Liver (tissue), 9 donors: ENCODE results near the gene MGST3. TPM values are rescaled to one million over a fixed set of nuclear protein-coding genes. Genes with fewer than 3 reads are reported as not detected.
A peak's percentile ranks its signal among the peaks of the same experiment; 100 is the strongest.
"Not testable (repeated sequence)": the region's sequence is repeated elsewhere in the genome, so short reads cannot be mapped to it uniquely, and the experiment has no call there.

Experiments
- DNase-seq: peaks from one replicate; pipeline ENCODE4 v3.0.0-alpha.2; 2017; ENCODE audit warnings: low spot score
- H3K27ac ChIP-seq, 2 donors: one replicate each; pipeline ENCODE4 v1.7.0; 2013; ENCODE audit warnings: inconsistent platforms in 2 of 2, low read length in 2 of 2, control low read depth in 1 of 2, low read depth in 1 of 2, mild to moderate bottlenecking in 1 of 2
- H3K27me3 ChIP-seq, 4 donors: one replicate each; pipeline versions ENCODE4 v1.6.1 to v1.7.0; 2013; ENCODE audit warnings: low read length in 3 of 4, inconsistent platforms in 1 of 4, mild to moderate bottlenecking in 1 of 4, moderate library complexity in 1 of 4; ENCODE audit not compliant: control insufficient read depth in 4 of 4, insufficient read depth in 4 of 4
- H3K36me3 ChIP-seq, 4 donors: one replicate each; pipeline versions ENCODE4 v1.6.1 to v1.7.0; 2013; ENCODE audit warnings: low read length in 3 of 4, mild to moderate bottlenecking in 3 of 4, low read depth in 1 of 4, moderate library complexity in 1 of 4; ENCODE audit not compliant: control insufficient read depth in 4 of 4, insufficient read depth in 3 of 4
- H3K4me1 ChIP-seq, 4 donors: one replicate each; pipeline versions ENCODE4 v1.6.1 to v1.7.0; 2013; ENCODE audit warnings: low read length in 3 of 4, mild to moderate bottlenecking in 3 of 4, moderate library complexity in 1 of 4; ENCODE audit not compliant: control insufficient read depth in 4 of 4, insufficient read depth in 4 of 4
- H3K4me3 ChIP-seq, 3 donors: one replicate each; pipeline versions ENCODE4 v1.6.1 to v1.7.0; 2013; ENCODE audit warnings: low read length in 3 of 3, control low read depth in 1 of 3, low read depth in 1 of 3, mild to moderate bottlenecking in 1 of 3
- H3K9ac ChIP-seq, 2 donors: one replicate each; pipeline ENCODE4 v1.7.0; 2013; ENCODE audit warnings: low read length in 2 of 2, mild to moderate bottlenecking in 2 of 2, moderate library complexity in 2 of 2, control low read depth in 1 of 2, low read depth in 1 of 2
- H3K9me3 ChIP-seq, 4 donors: one replicate each; pipeline versions ENCODE4 v1.6.1 to v1.7.0; 2013; ENCODE audit warnings: low read length in 3 of 4; ENCODE audit not compliant: control insufficient read depth in 4 of 4
- ATF3 ChIP-seq: IDR thresholded peaks from 2 replicates; pipeline ENCODE4 v1.6.1; 2016; ENCODE audit warnings: antibody characterized with exemption
- CTCF ChIP-seq: fragments of 150-350 bp; IDR thresholded peaks from 2 replicates; pipeline ENCODE4 v1.5.1; 2017; ENCODE audit warnings: improper control_type of control experiment, low read depth, low read length; ENCODE audit not compliant: missing input control
- EGR1 ChIP-seq, 2 donors: IDR thresholded peaks; 2 replicates each; pipeline ENCODE4 v1.6.1; 2016 to 2018; ENCODE audit warnings: antibody characterized with exemption in 2 of 2, low read depth in 2 of 2
- FOXA1 ChIP-seq: IDR thresholded peaks from 2 replicates; pipeline ENCODE4 v1.6.1; 2016; ENCODE audit warnings: antibody characterized with exemption
- FOXA2 ChIP-seq: IDR thresholded peaks from 2 replicates; pipeline ENCODE4 v1.6.1; 2016; ENCODE audit warnings: antibody characterized with exemption
- HNF4A ChIP-seq, 2 donors: conservative IDR thresholded peaks; 2 replicates each; pipeline ENCODE4 v1.6.1; 2016; ENCODE audit warnings: antibody characterized with exemption in 2 of 2, mild to moderate bottlenecking in 2 of 2
- HNF4G ChIP-seq: IDR thresholded peaks from 2 replicates; pipeline ENCODE4 v1.6.1; 2016; ENCODE audit warnings: antibody characterized with exemption
- JUND ChIP-seq, 2 donors: IDR thresholded peaks; 2 replicates each; pipeline ENCODE4 v1.6.1; 2016; ENCODE audit warnings: antibody characterized with exemption in 2 of 2
- NR2F2 ChIP-seq: IDR thresholded peaks from 2 replicates; pipeline ENCODE4 v1.6.1; 2016; ENCODE audit warnings: antibody characterized with exemption
- RAD21 ChIP-seq, 2 donors: IDR thresholded peaks; 2 replicates each; pipeline ENCODE4 v1.6.1; 2016; ENCODE audit warnings: antibody characterized with exemption in 2 of 2, mild to moderate bottlenecking in 2 of 2
- REST ChIP-seq: IDR thresholded peaks from 2 replicates; pipeline ENCODE4 v1.6.1; 2016; ENCODE audit warnings: antibody characterized with exemption, mild to moderate bottlenecking
- SP1 ChIP-seq: IDR thresholded peaks from 2 replicates; pipeline ENCODE4 v1.6.1; 2018; ENCODE audit warnings: antibody characterized with exemption, mild to moderate bottlenecking
- TAF1 ChIP-seq: conservative IDR thresholded peaks from 2 replicates; pipeline ENCODE4 v1.6.1; 2016; ENCODE audit warnings: antibody characterized with exemption, mild to moderate bottlenecking
- YY1 ChIP-seq: IDR thresholded peaks from 2 replicates; pipeline ENCODE4 v1.6.1; 2016; ENCODE audit warnings: antibody characterized with exemption, mild to moderate bottlenecking
- ZBTB33 ChIP-seq: IDR thresholded peaks from 2 replicates; pipeline ENCODE4 v1.6.1; 2016; ENCODE audit warnings: antibody characterized with exemption
- WGBS: extraction: QIAGEN DNeasy Blood & Tissue Kit; methylation state at CpG from one replicate; pipeline ENCODE4 v1.1.7; 2013; 5-methylcytosine and 5-hydroxymethylcytosine counted together
- polyA plus RNA-seq, 2 donors: library from polyadenylated mRNA; stranded (reverse) in 1 of 2; unstranded in 1 of 2; fragments of 200-250 nt in 1 of 2; fragments of >200 nt in 1 of 2; fragmentation: Nextera tagmentation in 1 of 2; extraction: Ambion mirVana in 1 of 2; gene quantifications; one replicate each; pipeline versions ENCODE4 v1.2.1 to v1.2.3, GENCODE V29; 2013 to 2015
- total RNA-seq, 2 donors: library from RNA; depleted of rRNA; stranded (reverse); fragments of >200 nt; gene quantifications; one replicate each; pipeline ENCODE4 v1.2.3, GENCODE V29; 2014
- donor health status: healthy.
- donor health status: healthy.
- donor health status: healthy.
- donor health status: healthy.
- donor health status: healthy.

MGST3 gene
- total and polyA plus RNA-seq, 4 donors: 68.7 to 307 (median 181) TPM

GRCh38 chr1:165603810-165604209, 27.2 kb upstream of the MGST3 start:
- H3K27me3 ChIP-seq: no peaks in the 10 kb centered on the region

GRCh38 chr1:165605246-165605645, 25.8 kb upstream of the MGST3 start:
- H3K27me3 ChIP-seq: no peaks in the 10 kb centered on the region
- TF ChIP-seq FOXA2 (no peak), REST (no peak), EGR1 (IDR thresholded peaks at IDR 0.05; ENCODE audit: low read depth in 2 of 2) (no peak), ATF3 (no peak), FOXA1 (no peak), HNF4G (no peak), SP1 (no peak), CTCF (no peak), JUND (IDR thresholded peaks at IDR 0.05) (no peak), YY1 (no peak), ZBTB33 (no peak), TAF1 (no peak), RAD21 (IDR thresholded peaks at IDR 0.05) (no peak), NR2F2 (no peak), HNF4A (conservative IDR thresholded peaks at IDR 0.05) (no peak)
- peaks cover 0 to 19% (median 9%) of the 10 kb centered on the region in 4 donors for H3K4me1 ChIP-seq
- H3K36me3 ChIP-seq: no peaks in the 10 kb centered on the region
- no peak overlapping the region for H3K4me3 ChIP-seq
- H3K27ac ChIP-seq: no peak overlapping the region
- DNase-seq: no peak
- H3K9me3 ChIP-seq: no peaks in the 10 kb centered on the region
- no peak overlapping the region for H3K9ac ChIP-seq
- 84% methylated on average over 4 of the region's 4 CpGs for WGBS

More at GRCh38 chr1:165603810-165604209, 27.2 kb upstream of the MGST3 start:
- Histone ChIP-seq H3K27ac (no peak overlapping the region), H3K4me1 (peaks cover 0 to 26% (median 10%) of the 10 kb centered on the region in 4 donors), H3K9me3 (no peaks in the 10 kb centered on the region), H3K9ac (no peak overlapping the region), H3K4me3 (no peak overlapping the region), H3K36me3 (no peaks in the 10 kb centered on the region)
- DNase-seq: no peak
- 43% methylated on average over 2 of the region's 2 CpGs for WGBS
- no peak for TF ChIP-seq FOXA2
- no peak for TF ChIP-seq NR2F2
- TF ChIP-seq HNF4A (conservative IDR thresholded peaks at IDR 0.05): peak in 1 of 2 donors; percentile 6
- peak; percentile 7 for TF ChIP-seq SP1
- peak in 1 of 2 donors; percentile 33 for TF ChIP-seq RAD21 (IDR thresholded peaks at IDR 0.05)
- TF ChIP-seq YY1: no peak

- not testable (repeated sequence) for H3K27ac ChIP-seq, H3K4me3 ChIP-seq, H3K27me3 ChIP-seq
Measured at GRCh38 chr1:165606676-165607075, 24.4 kb upstream of the MGST3 start.

More at GRCh38 chr1:165606676-165607075, 24.4 kb upstream of the MGST3 start:
- peaks cover 0 to 11% (median 7%) of the 10 kb centered on the region in 4 donors for H3K4me1 ChIP-seq
- not testable (repeated sequence) for DNase-seq, H3K36me3 ChIP-seq, H3K9me3 ChIP-seq, H3K9ac ChIP-seq
- WGBS: 92% methylated on average over 12 of the region's 12 CpGs
